ENCODE measurements around the gene CXCL10.
"Not testable (repeated sequence)": the region's sequence is repeated elsewhere in the genome, so short reads cannot be mapped to it uniquely, and the experiment has no call there.

The CXCL10 gene

DNA sequence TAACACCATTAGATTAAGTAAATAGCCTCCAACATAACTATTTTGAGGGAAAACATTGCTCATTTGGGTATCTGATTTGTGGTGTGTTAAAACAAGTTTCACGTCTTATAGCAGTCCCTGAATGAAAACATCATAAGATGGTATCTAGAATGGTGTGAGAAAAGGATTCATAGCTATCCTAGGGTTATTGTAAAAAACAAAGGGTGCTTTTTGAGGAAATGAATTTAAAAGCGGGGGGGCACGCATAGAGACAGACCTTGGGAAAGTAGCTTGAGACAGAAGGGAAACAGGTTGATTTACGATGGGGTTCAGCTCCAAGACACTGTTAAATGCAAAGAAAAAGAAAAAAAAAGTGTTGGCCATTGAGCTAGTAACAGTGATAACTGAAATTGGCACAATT, 768 bp upstream of the CXCL10 start:
- no peak for DNase-seq

DNA sequence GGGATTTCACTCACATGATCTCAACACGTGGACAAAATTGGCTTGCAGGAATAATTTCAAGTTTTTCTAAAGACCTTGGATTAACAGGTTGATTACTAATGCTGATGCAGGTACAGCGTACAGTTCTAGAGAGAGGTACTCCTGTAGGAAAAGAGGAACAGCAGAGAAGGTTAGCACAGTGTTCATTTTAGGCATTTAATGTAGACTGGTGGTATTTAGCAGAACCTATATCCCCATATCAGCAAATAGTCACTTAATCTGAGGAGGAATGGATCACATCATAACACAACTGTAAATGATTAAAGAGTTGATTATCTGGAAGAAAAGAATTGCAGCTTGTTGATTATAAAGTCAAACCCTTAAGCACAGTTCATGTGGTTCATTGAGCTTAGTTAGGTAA, 620 bp downstream of the CXCL10 start:
- DNase-seq, result no peak

DNA sequence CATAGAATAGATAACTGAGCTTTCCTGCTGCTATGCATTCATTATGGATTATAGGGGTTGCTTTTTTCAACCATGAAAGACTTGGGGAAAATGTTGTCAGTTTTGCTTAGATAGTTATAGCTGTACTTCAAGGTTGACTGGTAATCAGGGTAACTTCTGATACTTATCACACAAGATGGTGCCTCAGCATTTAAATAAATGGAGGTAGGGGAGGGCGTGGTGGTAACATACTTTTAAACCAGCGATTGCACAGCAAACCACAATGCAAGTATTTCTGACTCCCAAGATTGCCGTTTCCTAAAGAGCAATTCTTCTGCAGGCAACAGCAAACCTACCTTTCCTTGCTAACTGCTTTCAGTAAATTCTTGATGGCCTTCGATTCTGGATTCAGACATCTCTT, 1.3 kb downstream of the CXCL10 start:
- no peak for DNase-seq

GRCh38 chr4:76017056-76017686, 6.1 kb downstream of the CXCL10 start:
- no peak for DNase-seq

GRCh38 chr4:76016393-76016792, 6.9 kb downstream of the CXCL10 start:
- DNase-seq, result no peak

- DNase-seq, result no peak
These were observed 9.8 kb downstream of the CXCL10 start for GRCh38 chr4:76013540-76013939.

DNA sequence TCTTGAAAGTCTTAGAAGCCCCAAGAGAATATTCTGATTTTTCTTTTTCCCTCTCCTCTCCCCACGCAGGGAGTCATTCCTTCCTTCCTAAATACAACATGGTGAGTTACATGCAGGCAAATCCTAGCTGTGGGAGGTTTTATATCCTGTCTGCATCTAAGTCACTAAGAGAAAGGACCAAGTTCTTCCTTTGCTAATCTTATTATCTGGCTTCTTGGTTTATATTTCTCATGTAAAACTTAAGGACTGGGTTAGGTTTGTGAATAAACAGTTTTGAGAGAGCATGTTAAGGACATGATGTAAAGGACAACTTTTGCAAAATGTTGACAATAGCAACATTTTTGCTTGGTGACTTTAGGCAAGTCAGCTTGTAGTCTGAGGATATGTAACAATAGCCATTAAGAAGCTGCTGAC, 10.9 kb downstream of the CXCL10 start:
- DNase-seq, result no peak

DNA sequence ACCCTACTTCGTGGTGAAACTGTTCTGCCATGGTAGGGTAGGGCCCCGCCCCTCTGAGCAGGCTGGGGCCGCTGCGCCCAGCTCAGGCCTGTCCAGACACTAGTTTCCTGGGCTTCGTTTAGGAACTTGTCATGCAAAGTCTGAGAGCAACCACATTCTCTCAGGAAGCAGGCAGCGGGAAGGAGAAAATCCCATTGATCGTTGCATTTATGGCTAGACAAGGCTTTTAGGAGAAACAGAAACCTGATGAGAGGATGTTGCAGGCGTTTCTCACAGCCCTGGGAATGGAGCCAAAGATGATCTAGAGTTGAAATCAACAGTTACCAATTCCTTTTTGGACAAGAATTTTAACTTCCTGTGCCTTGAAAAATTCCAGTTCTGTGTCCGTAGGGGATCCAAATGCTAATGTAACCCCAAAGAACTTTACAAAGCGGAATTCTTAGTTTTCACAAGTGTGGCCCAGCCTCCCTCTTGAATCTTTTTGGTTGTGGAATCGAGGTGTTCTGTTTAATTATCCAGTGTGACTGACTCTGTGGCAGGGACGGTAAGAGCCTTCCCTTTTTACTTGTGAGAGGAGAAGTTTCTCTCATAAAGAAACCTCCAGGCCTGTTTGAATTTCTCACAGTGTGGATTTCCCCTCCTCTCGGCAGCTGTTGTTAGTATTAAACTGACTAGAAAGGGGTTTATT, 11.5 kb downstream of the CXCL10 start:
- DNase-seq, result no peak

DNA sequence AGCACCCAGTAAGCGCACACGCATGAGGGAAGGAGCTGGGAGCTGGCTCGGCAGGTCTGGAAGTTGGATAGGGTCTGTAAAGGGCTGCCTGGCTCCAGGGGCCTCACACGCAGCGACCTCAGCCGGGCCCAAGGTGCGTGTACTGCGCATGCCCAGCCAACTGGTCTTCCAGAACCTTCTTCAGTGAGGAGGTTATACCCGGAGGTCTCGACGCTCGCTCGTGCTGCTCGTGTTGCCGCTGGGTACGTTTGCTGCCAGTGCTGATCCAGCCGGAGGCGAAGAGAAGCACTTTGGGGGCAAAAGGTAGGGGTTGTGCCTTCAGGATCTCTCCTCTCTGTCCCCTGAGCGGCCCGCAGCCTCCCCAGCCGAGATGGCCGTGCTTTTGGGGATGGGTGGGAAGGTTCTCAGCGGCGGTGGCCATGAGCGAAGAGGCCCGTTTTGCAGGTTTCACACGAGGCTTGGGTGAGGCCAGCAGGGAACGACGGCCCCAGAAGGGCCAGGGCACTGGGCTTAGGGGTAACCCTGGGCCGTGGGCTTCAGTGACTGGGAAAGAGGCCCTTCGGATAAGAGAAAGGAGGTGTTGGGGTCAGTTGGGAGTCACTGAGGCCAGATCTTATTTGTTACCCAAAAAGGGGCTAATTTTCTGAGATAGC, 12.2 kb downstream of the CXCL10 start:
- no peak for DNase-seq

DNA sequence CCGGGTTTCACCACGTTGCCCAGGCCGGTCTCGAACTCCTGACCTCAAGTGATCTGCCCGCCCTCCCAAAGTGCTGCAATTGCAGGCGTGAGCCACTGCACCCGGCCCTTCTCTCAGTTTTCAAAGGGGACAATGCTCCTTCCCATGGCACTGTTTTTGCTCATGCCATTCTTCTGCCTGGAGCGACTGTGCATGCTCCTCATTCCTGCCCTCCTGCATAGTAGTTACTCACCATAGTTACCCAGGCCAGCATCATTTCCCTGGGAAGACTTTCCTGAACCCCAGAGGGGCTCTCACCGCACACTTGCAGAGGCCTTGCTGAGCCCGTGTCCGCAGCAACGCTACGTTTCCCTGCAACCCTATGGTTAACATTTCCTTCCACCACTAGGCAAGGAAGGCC, 12.7 kb downstream of the CXCL10 start:
- no peak for DNase-seq

DNA sequence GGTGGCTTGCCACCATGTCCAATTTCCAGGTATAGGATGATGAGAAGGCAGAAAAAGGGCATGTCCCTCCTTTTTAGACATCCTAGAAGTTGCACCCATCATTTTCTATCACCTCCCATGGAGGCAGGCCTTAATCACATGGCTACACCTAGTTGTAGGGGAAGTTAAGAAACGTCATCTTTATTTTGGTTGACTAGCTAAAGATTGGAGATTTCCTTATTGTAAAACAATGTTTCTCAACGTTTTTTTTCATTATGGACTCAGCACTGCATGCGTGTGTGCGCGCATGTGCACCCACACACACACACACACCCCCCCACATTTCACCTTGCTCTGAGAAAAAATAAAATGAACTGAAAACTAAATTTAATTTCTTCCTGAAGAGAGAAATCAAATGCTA, 14.0 kb downstream of the CXCL10 start:
- no peak for DNase-seq

DNA sequence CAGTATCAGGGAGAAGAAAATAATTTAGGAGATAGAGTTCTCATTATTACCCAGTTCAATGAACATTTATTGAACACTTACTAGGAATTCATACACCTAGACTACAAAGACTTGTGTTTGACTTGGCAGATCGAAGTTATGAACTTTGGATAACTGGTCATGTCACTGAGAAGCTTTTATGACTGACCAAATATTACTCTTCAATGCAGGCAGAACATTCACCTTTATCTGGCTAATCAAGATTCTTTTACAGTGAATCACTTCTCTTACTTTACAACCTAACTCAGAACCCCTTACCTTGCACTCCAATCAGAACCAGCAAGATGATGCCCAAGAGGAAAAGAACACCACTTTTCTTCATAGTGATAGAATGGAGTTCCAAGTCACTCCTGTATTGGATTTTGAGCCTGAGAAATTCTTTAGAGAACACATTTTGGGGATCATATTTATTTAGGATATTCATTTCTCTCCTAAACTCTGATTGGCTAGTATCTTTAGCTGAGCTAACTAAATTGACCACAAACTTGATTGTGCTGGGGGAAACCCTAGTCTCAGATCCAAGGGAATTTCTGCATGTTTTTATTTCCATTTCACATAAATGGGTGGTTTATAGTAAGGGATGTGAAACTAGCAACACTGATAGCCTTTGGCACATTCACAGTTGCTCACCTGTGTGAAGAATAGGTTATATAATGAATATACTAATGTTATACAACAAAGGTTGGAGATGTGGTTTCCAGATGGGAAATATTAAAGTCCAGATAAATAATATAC, 16.0 kb downstream of the CXCL10 start, which contains the start of gene CXCL9:
TSS of gene CXCL9 (minus strand) at position 421 of the 774 bp plus-strand sequence. CDS start at position 361, 60 bp downstream.
- no peak for DNase-seq

- DNase-seq, result no peak
These were observed 19.7 kb downstream of the CXCL10 start for GRCh38 chr4:76003620-76004019.

- no peak for DNase-seq
These were observed 20.3 kb downstream of the CXCL10 start for GRCh38 chr4:76003035-76003434.

- no peak for DNase-seq
These were observed 21.1 kb downstream of the CXCL10 start for GRCh38 chr4:76002176-76002575.

DNA sequence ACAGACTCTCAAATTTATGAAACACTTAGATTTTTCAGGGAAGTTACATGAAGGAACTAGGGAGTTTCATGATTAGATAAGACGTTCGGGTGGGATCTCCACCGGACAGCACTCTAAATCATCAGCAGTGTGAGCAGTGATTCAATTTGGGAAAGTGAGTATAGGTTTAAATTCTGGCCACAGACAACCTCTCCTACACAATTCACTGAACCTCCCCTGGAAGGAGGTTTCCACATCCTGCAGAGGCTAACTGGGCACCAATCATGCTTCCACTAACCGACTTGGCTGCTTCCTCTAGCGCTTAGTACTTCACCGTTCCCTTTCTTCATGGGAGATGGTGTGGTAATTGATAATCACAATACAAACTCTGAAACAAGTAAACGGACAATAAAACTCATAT, 21.6 kb downstream of the CXCL10 start:
- no peak for DNase-seq

- DNase-seq, result no peak
These were observed 23.0 kb downstream of the CXCL10 start for GRCh38 chr4:76000279-76000678.

DNA sequence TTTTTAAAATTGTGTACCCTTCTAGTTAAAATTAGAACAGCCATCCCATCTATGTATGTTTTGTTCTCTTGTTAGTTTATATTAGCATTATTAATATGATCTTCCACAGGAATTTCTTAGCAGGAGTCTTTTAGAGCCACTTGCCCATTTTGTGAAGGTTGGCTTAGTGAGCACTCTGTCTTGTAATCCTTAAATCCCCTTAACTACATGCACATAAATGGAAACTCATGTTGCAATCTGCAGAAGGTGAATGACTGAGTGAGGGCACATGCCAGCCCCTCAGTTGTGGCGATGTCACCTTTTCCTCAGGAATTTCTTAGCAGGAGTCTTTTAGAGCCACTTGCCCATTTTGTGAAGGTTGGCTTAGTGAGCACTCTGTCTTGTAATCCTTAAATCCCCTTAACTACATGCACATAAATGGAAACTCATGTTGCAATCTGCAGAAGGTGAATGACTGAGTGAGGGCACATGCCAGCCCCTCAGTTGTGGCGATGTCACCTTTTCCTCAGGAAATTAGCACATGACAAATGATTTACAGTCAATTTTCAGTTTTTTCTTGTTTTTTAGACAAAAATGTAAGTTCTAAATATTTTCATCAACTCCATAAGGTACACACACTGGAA, 24.7 kb downstream of the CXCL10 start:
- not testable (repeated sequence) for DNase-seq

GRCh38 chr4:75997946-75998345, 25.4 kb downstream of the CXCL10 start:
- DNase-seq, result no peak

- no peak for DNase-seq
These were observed 26.2 kb downstream of the CXCL10 start for GRCh38 chr4:75997081-75997480.

DNA sequence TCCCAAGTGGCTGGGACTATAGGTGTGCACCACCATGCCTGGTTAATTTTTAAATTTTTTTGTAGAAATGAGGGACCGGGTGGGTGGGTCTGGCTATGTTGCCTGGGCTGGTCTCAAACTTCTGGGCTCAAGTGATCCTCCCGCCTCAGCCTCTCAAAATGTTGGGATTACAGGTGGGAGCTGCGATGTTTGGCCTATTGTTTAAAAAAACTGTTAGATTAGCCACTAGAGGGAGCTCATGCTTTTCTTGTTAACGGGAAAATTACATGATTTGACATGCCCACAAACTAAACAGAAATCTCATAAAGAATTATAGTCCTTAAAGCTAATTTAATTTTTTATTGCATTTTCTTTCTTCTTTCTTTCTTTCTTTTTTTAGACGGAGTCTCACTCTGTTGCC, 27.6 kb downstream of the CXCL10 start:
- peak in 1 of 2 donors; percentile 73 for DNase-seq

DNA sequence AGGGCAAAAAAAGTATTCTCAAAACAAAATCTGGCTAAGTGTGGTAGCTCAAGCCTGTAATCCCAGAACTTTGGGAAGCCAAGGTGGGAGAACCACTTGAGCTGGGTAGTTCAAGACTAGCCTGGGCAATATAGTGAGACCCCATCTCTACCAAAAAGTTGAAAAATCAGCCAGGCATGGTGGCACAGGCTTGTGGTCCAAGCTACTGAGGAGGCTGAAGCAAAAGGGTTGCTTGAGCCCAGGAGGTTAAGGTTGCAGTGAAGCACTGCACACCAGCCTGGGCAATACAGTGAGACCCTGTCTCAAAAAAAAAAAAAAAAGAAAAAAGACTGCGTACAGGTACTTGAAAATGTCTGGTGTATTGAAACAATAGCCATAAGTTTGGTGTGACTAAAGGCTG, 30.8 kb downstream of the CXCL10 start:
- DNase-seq, result no peak

Data from hippocampal formation (tissue), 2 donors.